Right atrium auricular region (tissue), 2 donors: ENCODE measurements around the gene CELF6. TPM values are rescaled to one million over a fixed set of nuclear protein-coding genes. Genes with fewer than 3 reads are reported as not detected.

Experiments used
- DNase-seq: peaks from one replicate; pipeline ENCODE4 v3.0.0-alpha.2; 2019; ENCODE audit warnings: low spot score
- H3K27ac ChIP-seq, 2 donors: fragments of 200-600 bp; sonication (generic); 1 replicate in 1 of 2; 2 replicates in 1 of 2; pipeline ENCODE4 v1.5.1; 2016 to 2019
- H3K27me3 ChIP-seq, 2 donors: fragments of 200-600 bp; sonication (generic); one replicate each; pipeline versions ENCODE4 v1.5.1 to v1.6.0; 2017 to 2019
- H3K36me3 ChIP-seq: fragments of 200-600 bp; sonication (generic); one replicate; pipeline ENCODE4 v1.5.1; 2016
- H3K4me1 ChIP-seq, 2 donors: fragments of 200-600 bp; sonication (generic); one replicate each; pipeline versions ENCODE4 v1.5.1 to v1.6.0; 2017 to 2019
- H3K4me3 ChIP-seq, 2 donors: fragments of 200-600 bp; sonication (generic); 1 replicate in 1 of 2; 2 replicates in 1 of 2; pipeline ENCODE4 v1.5.1; 2017 to 2019; ENCODE audit warnings: mild to moderate bottlenecking in 1 of 2, moderate library complexity in 1 of 2
- H3K9me3 ChIP-seq, 2 donors: fragments of 200-600 bp; sonication (generic); one replicate each; pipeline ENCODE4 v1.5.1; 2019
- total RNA-seq, 2 donors: library from RNA; depleted of rRNA; stranded (reverse); fragments of >200 nt; gene quantifications; one replicate each; pipeline ENCODE4 v1.1.0, GENCODE V29; 2016
- TF ChIP-seq, protein P1 (sequence below), 2 donors: fragments of 200-600 bp; sonication (generic); IDR thresholded peaks; one replicate each; pipeline ENCODE4 v1.5.1; 2019; ENCODE audit warnings: antibody characterized with exemption in 2 of 2

CELF6 gene
- total RNA-seq, 2 donors from 2014 or later = 0.28 to 0.74 TPM

GRCh38 chr15:72338148-72338547 is 18.2 kb upstream of the CELF6 start:
- no peaks in the 10 kb centered on the region for H3K27me3 ChIP-seq
- TF ChIP-seq, protein P1, sequence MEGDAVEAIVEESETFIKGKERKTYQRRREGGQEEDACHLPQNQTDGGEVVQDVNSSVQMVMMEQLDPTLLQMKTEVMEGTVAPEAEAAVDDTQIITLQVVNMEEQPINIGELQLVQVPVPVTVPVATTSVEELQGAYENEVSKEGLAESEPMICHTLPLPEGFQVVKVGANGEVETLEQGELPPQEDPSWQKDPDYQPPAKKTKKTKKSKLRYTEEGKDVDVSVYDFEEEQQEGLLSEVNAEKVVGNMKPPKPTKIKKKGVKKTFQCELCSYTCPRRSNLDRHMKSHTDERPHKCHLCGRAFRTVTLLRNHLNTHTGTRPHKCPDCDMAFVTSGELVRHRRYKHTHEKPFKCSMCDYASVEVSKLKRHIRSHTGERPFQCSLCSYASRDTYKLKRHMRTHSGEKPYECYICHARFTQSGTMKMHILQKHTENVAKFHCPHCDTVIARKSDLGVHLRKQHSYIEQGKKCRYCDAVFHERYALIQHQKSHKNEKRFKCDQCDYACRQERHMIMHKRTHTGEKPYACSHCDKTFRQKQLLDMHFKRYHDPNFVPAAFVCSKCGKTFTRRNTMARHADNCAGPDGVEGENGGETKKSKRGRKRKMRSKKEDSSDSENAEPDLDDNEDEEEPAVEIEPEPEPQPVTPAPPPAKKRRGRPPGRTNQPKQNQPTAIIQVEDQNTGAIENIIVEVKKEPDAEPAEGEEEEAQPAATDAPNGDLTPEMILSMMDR (IDR thresholded peaks at IDR 0.05) = no peak
- peaks cover 0 to 9% of the 10 kb centered on the region in 2 donors for H3K4me1 ChIP-seq
- H3K4me3 ChIP-seq = no peak overlapping the region
- no peak for DNase-seq
- peaks cover 7% of the 10 kb centered on the region for H3K36me3 ChIP-seq
- H3K27ac ChIP-seq = peak overlapping the region in 1 of 2 donors; percentile 53
- H3K9me3 ChIP-seq = no peaks in the 10 kb centered on the region

DNA sequence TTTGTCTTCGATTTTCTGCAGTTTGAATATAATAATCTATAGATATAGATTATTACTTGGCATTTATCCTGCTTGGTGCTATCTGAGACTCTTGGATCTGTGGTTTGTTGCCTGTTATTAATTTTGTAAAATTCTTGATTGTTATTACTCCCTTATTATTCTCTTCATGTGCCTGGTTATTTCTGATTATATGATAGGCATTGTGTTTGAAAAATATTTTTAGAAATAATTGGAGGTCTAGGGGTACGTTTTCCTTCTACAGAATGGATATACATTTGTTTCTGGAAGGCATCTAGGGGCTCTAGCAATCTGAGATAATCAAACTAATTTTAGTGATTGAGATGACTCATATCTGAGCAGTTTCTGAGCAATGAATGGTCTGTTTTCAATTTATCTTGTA is 14.9 kb upstream of the CELF6 start:
- DNase-seq = no peak
- no peaks in the 10 kb centered on the region for H3K9me3 ChIP-seq
- TF ChIP-seq, protein P1 (IDR thresholded peaks at IDR 0.05) = no peak
- no peaks in the 10 kb centered on the region for H3K27me3 ChIP-seq
- no peak overlapping the region for H3K4me3 ChIP-seq
- no peaks in the 10 kb centered on the region for H3K36me3 ChIP-seq
- H3K27ac ChIP-seq = no peak overlapping the region
- H3K4me1 ChIP-seq = peaks cover 0 to 9% of the 10 kb centered on the region in 2 donors

DNA sequence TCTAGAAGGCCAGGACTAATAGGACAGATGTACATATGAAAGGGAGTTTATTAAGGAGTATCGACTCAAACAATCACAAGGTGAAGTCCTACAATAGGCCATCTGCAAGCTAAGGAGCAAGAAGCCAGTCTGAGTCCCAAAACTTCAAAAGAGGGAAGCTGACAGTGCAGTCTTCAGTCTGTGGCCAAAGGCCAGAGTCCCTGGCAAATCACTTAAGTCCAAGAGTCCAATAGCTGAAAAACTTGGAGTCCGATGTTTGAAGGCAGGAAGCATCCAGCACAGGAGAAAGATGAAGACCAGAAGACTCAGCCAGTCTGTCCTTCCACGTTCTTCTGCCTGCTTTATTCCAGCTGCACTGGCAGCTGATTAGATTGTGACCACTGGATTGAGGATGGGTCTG is 11.1 kb upstream of the CELF6 start:
- no peak for DNase-seq
- Histone ChIP-seq H3K4me1 (no peaks in the 10 kb centered on the region), H3K27ac (no peak overlapping the region), H3K9me3 (no peaks in the 10 kb centered on the region), H3K4me3 (no peak overlapping the region), H3K27me3 (no peaks in the 10 kb centered on the region), H3K36me3 (peaks cover 13% of the 10 kb centered on the region)
- TF ChIP-seq, protein P1 (IDR thresholded peaks at IDR 0.05) = no peak

DNA sequence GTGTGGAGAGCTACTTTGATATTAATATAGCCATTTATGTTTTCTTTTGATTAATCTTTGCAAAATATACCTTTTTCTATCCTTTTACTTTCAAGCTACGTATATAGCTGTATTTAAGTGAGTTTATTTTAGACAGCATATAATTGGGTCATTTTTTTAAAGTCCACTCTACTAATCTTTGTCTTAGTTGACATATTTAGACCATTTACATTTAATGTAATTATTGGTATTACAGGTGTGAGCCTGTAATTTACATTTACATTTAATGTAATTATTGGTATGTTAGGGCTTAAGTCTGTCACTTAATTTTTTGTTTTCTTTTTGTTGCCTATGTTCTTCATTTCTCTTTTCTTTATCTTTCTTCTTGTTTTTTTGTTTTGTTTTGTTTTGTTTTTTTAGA is 3.8 kb upstream of the CELF6 start:
- TF ChIP-seq, protein P1 (IDR thresholded peaks at IDR 0.05) = no peak

DNA sequence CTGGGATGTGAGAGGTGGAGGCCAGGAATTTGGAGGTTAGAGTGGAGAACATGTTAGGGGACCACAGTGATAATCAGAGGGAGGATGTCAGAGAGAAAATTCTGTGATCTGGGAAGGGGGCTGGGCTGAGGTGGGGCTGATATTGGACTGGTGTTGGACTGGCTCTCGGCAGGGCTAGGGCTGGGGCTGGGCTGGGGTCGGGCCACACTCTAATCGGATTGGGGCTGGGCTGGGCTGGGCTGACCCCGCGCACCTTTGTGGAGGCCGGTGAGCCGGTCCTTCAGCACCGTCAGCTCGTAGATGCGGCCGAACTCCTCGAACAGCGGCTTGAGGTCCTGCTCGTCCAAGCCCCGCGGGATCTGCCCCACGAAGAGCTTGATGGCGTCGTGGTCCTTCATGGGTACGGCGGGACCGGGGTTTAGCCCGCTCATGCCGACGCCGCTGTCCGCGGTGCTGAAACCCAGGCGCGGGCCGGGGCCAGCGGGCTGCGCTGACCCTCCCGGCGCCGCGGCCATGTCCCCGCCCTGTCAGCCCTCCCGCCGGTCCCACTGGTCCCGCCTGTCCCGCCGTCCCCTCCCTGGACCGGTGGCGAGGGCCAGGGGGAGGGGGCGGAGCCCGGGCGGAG is 485 bp downstream of the CELF6 start:
- Histone ChIP-seq H3K9me3 (no peaks in the 10 kb centered on the region), H3K27ac (no peak overlapping the region), H3K36me3 (no peaks in the 10 kb centered on the region), H3K27me3 (no peaks in the 10 kb centered on the region), H3K4me3 (peak overlapping the region; percentile 21 to 60), H3K4me1 (peaks cover 0 to 14% of the 10 kb centered on the region in 2 donors)
- no peak for DNase-seq
- TF ChIP-seq, protein P1 (IDR thresholded peaks at IDR 0.05) = no peak

More for the DNA sequence above, 3.8 kb upstream of the CELF6 start:
- no peak for DNase-seq
- Histone ChIP-seq H3K9me3 (no peaks in the 10 kb centered on the region), H3K4me1 (peaks cover 0 to 14% of the 10 kb centered on the region in 2 donors), H3K4me3 (no peak overlapping the region), H3K36me3 (peaks cover 15% of the 10 kb centered on the region), H3K27ac (no peak overlapping the region), H3K27me3 (no peaks in the 10 kb centered on the region)
